Measurements from ENCODE around the gene VEGFA.

The VEGFA gene

GRCh38 chr6:43773980-43774775 lies 4.2 kb downstream of the VEGFA start:
- DNase-seq, result no peak

DNA sequence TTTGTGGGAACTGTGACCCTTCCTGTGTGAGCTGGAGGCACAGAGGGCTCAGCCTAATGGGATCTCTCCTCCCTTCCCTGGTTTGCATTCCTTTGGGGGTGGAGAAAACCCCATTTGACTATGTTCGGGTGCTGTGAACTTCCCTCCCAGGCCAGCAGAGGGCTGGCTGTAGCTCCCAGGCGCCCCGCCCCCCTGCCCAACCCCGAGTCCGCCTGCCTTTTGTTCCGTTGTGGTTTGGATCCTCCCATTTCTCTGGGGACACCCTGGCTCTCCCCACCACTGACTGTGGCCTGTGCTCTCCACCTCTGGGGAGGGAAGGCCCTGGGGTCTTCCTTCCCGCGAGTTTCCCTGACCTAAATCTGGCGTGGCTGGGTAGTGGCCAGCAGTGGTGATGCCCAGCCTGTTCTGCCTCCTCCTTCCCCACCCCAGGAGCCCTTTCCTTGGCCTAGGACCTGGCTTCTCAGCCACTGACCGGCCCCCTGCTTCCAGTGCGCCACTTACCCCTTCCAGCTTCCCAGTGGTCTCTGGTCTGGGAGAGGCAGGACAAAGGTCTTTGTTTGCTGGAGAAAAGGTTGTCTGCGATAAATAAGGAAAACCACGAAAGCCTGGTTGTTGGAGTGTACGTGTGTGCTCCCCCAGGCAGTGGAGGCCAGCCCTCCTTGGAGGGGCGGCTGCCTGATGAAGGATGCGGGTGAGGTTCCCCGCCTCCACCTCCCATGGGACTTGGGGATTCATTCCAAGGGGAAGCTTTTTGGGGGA lies 4.9 kb downstream of the VEGFA start:
- peak; percentile 73 for DNase-seq

DNA sequence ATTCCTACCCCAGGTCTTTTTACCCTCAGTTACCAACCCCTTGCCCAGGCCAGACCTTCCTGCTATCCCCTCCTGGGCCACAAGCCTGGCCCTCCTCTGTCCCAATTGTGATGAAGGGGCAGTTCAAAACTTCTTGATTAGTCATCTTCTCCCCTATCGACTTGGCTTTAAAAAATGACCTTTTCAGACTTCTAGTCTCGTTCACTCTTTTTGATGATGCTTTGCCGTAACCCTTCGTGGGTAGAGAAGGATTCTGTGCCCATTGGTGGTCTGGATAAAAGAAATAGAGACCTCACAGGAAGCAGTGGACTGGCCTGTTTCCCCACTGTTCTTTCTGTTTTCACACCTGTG lies 5.5 kb downstream of the VEGFA start:
- DNase-seq, result no peak

DNA sequence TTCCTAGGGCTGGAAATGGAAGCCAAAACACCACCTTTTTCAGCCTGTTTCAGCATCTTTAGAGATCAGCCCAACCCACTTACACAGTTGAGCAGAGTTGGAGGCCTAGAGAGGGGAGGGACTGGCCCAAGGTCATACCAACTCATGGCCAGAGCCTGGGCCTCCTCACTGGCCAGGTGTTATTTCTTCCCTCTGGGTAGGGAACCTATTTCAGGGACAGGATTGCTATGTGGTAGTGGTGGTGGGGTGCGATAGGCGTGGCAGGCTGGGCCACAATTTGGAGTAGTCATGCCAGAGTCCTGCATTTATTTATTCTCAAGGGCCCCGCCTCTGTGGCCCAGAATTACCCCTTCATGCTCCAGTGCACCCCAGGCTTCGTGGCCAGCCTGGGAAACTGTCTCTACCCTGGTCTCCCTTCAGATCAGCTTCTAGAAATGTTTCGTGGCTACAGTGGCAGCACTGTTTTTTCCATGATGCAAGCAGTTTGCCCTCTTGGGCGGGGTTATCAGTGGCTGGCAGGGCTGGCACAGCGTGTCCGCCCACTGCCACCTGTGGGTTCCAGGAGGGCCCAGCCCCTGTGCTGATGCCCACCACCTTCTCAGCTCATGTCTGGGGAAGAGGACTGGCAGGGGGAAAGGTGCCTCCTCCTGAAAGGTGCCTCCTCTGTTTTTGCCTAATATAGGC lies 6.2 kb downstream of the VEGFA start:
- no peak for DNase-seq

DNA sequence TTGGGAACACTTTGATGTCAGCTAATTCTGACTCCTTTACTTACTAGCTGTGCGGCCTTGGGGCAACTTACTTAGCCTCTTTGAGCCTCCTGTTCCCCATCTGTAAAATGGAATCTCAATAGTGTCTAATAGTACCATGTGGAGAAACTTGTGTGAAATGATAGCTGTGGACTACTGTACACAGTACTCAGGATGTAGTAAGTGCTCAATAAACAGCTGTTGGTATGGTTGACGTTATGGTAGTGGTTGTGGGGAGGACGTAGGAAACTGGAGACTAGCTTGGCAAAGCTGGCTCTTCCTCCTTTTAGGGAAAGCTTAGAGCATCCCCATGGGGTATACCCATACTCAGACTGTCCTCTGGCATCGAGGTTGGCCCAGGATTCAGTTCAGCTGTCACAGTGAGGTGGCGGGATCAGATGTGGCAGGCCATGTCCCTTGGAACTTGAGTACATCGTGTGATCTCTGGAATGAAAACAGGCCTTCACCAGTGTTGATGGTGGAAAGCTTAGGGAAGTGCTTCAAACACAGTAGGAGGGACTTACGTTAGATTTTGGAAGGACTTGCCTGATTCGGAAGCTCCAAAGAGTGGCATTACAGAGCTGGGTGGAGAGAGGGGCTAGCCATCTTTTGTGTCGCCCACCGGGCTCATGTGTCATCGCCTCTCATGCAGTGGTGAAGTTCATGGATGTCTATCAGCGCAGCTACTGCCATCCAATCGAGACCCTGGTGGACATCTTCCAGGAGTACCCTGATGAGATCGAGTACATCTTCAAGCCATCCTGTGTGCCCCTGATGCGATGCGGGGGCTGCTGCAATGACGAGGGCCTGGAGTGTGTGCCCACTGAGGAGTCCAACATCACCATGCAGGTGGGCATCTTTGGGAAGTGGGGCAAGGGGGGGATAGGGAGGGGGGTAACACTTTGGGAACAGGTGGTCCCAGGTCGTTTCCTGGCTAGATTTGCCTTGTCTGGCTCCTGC lies 7.1 kb downstream of the VEGFA start:
- DNase-seq, result no peak

GRCh38 chr6:43778131-43778855 lies 8.3 kb downstream of the VEGFA start:
- DNase-seq, result no peak

- DNase-seq, result no peak
Observed at GRCh38 chr6:43778976-43779851, 9.2 kb downstream of the VEGFA start.

DNA sequence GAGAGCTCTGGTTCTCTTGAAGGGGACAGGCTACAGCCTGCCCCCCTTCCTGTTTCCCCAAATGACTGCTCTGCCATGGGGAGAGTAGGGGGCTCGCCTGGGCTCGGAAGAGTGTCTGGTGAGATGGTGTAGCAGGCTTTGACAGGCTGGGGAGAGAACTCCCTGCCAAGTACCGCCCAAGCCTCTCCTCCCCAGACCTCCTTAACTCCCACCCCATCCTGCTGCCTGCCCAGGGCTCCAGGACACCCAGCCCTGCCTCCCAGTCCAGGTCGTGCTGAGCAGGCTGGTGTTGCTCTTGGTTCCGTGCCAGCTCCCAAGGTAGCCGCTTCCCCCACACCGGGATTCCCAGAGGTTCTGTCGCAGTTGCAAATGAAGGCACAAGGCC lies 9.8 kb downstream of the VEGFA start:
- DNase-seq, result no peak

GRCh38 chr6:43780293-43780692 lies 10.3 kb downstream of the VEGFA start:
- DNase-seq, result no peak

DNA sequence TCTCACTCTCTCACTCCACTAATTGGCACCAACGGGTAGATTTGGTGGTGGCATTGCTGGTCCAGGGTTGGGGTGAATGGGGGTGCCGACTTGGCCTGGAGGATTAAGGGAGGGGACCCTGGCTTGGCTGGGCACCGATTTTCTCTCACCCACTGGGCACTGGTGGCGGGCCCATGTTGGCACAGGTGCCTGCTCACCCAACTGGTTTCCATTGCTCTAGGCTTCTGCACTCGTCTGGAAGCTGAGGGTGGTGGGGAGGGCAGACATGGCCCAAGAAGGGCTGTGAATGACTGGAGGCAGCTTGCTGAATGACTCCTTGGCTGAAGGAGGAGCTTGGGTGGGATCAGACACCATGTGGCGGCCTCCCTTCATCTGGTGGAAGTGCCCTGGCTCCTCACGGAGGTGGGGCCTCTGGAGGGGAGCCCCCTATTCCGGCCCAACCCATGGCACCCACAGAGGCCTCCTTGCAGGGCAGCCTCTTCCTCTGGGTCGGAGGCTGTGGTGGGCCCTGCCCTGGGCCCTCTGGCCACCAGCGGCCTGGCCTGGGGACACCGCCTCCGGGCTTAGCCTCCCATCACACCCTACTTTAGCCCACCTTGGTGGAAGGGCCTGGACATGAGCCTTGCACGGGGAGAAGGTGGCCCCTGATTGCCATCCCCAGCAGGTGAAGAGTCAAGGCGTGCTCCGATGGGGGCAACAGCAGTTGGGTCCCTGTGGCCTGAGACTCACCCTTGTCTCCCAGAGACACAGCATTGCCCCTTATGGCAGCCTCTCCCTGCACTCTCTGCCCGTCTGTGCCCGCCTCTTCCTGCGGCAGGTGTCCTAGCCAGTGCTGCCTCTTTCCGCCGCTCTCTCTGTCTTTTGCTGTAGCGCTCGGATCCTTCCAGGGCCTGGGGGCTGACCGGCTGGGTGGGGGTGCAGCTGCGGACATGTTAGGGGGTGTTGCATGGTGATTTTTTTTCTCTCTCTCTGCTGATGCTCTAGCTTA lies 11.2 kb downstream of the VEGFA start:
- no peak for DNase-seq

DNA sequence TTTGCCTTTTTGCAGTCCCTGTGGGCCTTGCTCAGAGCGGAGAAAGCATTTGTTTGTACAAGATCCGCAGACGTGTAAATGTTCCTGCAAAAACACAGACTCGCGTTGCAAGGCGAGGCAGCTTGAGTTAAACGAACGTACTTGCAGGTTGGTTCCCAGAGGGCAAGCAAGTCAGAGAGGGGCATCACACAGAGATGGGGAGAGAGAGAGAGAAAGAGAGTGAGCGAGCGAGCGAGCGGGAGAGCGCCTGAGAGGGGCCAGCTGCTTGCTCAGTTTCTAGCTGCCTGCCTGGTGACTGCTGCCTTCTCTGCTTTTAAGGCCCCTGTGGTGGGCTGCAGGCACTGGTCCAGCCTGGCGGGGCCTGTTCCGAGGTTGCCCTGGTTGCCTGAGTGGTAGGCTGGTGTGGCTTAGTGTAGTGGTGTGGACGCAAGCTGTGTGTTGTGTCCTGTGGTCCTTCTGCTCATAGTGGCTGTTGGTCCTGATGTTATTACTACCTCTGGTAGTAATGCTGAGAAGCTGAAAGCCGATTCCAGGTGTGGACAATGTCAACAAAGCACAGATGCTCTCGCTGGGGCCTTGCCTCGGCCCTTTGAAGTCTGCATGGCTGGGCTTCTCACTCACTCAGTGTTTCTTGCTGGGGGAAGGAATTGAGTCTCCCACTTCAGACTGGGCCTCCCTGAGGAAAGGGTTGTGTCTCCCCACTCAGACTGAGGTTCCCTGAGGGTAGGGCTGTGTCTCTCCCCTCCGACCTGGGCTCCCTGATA lies 12.1 kb downstream of the VEGFA start:
- DNase-seq, result no peak

- no peak for DNase-seq
Observed at GRCh38 chr6:43782764-43783513, 12.9 kb downstream of the VEGFA start.

- DNase-seq, result no peak
Observed at GRCh38 chr6:43784049-43784855, 14.2 kb downstream of the VEGFA start.

GRCh38 chr6:43785220-43785752 lies 15.3 kb downstream of the VEGFA start:
- DNase-seq, result no peak

- DNase-seq, result no peak
Observed at GRCh38 chr6:43785904-43786303, 15.9 kb downstream of the VEGFA start.

GRCh38 chr6:43786664-43787329 lies 16.8 kb downstream of the VEGFA start:
- DNase-seq, result no peak

All from suppressor macrophage treated with lipopolysaccharide for 4 hours (primary cell).